HepG2 (cell line): ENCODE data around the gene GON4L.

Experiments used
- FOXM1 ChIP-seq: sonication (generic); formaldehyde crosslinking; IDR thresholded peaks from 2 replicates; pipeline ENCODE4 v1.5.0; 2020; ENCODE audit warnings: missing genetic modification reagents
- JUN ChIP-seq: sonication (generic); formaldehyde crosslinking; IDR thresholded peaks from 2 replicates; pipeline ENCODE4 v1.4.0; 2020; ENCODE audit warnings: mild to moderate bottlenecking, missing genetic modification reagents
- KDM1A ChIP-seq: IDR thresholded peaks from 2 replicates; pipeline ENCODE4 v1.6.1; 2016; ENCODE audit warnings: missing compliant biosample characterization
- KLF9 ChIP-seq: IDR thresholded peaks from 2 replicates; pipeline ENCODE4 v1.6.1; 2016; ENCODE audit warnings: low read depth
- POLR2A ChIP-seq, 2 experiments: IDR thresholded peaks; 2 replicates each; pipeline ENCODE4 v1.6.1; 2011; ENCODE audit warnings: low read depth in 2 of 2, low read length in 2 of 2, mild to moderate bottlenecking in 1 of 2, moderate library complexity in 1 of 2; ENCODE audit not compliant: insufficient read depth in 1 of 2
- PREB ChIP-seq: sonication (generic); formaldehyde crosslinking; IDR thresholded peaks from 2 replicates; pipeline ENCODE4 v1.4.0; 2020; ENCODE audit warnings: missing genetic modification reagents
- RFX5 ChIP-seq: IDR thresholded peaks from 2 replicates; pipeline ENCODE4 v1.6.1; 2011; ENCODE audit warnings: low read depth, low read length, improper control_type of control experiment
- TF ChIP-seq, protein P1 (sequence below): sonication (generic); formaldehyde crosslinking; IDR thresholded peaks from 2 replicates; pipeline ENCODE4 v1.8.1; 2022; ENCODE audit warnings: mild to moderate bottlenecking, missing genetic modification reagents
- TF ChIP-seq, protein P2 (sequence below): sonication (generic); formaldehyde crosslinking; IDR thresholded peaks from 2 replicates; pipeline ENCODE4 v1.5.0; 2020; ENCODE audit warnings: mild to moderate bottlenecking, missing genetic modification reagents, moderate library complexity
- TF ChIP-seq, protein P3 (sequence below), 2 experiments: fragments of 450-650 bp in 1 of 2; sonication (generic) in 1 of 2; formaldehyde crosslinking; IDR thresholded peaks; 2 replicates each; pipeline versions ENCODE4 v1.5.0 to v1.8.0; 2020 to 2022; ENCODE audit warnings: mild to moderate bottlenecking in 1 of 2, missing genetic modification reagents in 1 of 2

DNA sequence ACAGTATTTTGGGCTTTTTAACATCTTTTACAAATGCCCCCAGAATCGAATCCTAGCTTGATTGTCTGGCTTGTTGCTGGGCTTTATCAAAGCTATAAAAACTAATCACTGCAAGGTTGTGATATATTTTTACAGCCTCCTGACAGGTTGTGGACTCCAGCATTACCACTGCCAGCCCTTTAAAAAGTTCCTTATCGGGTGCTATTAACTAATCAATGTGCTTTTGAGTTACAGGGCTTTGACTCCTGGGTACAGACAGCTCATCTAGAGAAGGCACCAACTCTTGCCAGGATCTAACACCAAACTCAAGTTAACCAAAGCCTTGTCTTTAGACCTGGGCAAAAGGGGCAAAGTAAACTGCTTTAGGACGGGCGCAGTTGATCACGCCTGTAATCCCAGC, 16.6 kb downstream of the GON4L start:
- TF ChIP-seq, protein P1, sequence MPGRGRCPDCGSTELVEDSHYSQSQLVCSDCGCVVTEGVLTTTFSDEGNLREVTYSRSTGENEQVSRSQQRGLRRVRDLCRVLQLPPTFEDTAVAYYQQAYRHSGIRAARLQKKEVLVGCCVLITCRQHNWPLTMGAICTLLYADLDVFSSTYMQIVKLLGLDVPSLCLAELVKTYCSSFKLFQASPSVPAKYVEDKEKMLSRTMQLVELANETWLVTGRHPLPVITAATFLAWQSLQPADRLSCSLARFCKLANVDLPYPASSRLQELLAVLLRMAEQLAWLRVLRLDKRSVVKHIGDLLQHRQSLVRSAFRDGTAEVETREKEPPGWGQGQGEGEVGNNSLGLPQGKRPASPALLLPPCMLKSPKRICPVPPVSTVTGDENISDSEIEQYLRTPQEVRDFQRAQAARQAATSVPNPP = no peak
- TF ChIP-seq KDM1A (CRISPR knock-in tag) (no peak), JUN (no peak), RFX5 (no peak), PREB (CRISPR knock-in tag) (no peak), FOXM1 (CRISPR knock-in tag) (no peak), POLR2A (IDR thresholded peaks at IDR 0.05; ENCODE audit: insufficient read depth in 1 of 2, low read depth in 2 of 2, low read length in 2 of 2) (no peak), KLF9 (CRISPR knock-in tag) (no peak)
- TF ChIP-seq, protein P2, sequence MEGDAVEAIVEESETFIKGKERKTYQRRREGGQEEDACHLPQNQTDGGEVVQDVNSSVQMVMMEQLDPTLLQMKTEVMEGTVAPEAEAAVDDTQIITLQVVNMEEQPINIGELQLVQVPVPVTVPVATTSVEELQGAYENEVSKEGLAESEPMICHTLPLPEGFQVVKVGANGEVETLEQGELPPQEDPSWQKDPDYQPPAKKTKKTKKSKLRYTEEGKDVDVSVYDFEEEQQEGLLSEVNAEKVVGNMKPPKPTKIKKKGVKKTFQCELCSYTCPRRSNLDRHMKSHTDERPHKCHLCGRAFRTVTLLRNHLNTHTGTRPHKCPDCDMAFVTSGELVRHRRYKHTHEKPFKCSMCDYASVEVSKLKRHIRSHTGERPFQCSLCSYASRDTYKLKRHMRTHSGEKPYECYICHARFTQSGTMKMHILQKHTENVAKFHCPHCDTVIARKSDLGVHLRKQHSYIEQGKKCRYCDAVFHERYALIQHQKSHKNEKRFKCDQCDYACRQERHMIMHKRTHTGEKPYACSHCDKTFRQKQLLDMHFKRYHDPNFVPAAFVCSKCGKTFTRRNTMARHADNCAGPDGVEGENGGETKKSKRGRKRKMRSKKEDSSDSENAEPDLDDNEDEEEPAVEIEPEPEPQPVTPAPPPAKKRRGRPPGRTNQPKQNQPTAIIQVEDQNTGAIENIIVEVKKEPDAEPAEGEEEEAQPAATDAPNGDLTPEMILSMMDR (CRISPR knock-in tag) = no peak
- TF ChIP-seq, protein P3, sequence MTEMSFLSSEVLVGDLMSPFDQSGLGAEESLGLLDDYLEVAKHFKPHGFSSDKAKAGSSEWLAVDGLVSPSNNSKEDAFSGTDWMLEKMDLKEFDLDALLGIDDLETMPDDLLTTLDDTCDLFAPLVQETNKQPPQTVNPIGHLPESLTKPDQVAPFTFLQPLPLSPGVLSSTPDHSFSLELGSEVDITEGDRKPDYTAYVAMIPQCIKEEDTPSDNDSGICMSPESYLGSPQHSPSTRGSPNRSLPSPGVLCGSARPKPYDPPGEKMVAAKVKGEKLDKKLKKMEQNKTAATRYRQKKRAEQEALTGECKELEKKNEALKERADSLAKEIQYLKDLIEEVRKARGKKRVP (CRISPR knock-in tag; IDR thresholded peaks at IDR 0.05) = no peak
